ENCODE measurements around the gene TSPAN9. TPM values are rescaled to one million over a fixed set of nuclear protein-coding genes. Genes with fewer than 3 reads are reported as not detected.

TSPAN9 gene
- polyA plus RNA-seq, 1 experiment, result 67.0 TPM

DNA sequence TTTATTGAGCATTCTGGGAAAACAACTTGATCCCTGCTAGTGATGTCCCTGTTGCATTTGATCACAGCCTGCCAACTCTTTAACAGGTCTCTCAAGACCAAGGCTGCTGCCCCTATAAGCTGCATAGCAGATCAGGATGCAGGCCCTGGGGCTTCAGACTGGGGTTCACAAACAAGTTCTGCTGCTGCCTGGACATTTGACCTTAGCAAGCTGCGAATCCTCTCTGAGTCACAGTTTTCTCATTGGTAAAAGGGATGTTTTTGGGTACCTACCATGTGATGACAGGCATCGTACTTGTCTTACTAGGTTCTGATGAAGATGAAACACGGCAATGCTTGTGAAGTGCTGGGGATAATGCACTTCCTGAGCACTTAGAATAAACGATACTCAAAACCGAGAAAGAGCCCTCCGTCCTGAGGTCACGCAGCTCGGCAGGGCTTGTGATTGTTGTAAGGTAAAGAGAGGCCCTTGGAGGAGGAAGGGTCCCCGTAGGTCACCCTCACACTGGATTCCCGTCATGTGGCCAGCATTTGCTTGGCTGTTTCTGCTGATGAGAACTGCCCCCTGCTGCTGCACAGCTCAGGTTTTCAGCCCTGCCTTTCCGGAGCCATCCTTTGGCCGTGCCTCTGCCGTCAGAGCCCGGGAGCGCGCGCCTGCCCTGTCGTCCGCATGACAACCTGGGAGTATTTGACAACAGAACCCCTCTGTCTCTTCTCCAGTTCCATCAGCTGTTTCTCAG lies 39.1 kb downstream of the TSPAN9 start:
- ChIA-PET CTCF (interaction anchor here (0.9 to 1.8 kb wide), 8 partner anchors 12 to 159 kb away, joined by 3 to 6 read pairs (median 3); no protein-coding TSS in a partner anchor), POLR2A (no interaction called here)
- H3K27me3 ChIP-seq (ENCODE audit: control insufficient read depth, insufficient read depth, low read length), result no peaks in the 10 kb centered on the region
- DNase-seq (ENCODE audit: low read depth), result no peak
- TF ChIP-seq, protein P1, sequence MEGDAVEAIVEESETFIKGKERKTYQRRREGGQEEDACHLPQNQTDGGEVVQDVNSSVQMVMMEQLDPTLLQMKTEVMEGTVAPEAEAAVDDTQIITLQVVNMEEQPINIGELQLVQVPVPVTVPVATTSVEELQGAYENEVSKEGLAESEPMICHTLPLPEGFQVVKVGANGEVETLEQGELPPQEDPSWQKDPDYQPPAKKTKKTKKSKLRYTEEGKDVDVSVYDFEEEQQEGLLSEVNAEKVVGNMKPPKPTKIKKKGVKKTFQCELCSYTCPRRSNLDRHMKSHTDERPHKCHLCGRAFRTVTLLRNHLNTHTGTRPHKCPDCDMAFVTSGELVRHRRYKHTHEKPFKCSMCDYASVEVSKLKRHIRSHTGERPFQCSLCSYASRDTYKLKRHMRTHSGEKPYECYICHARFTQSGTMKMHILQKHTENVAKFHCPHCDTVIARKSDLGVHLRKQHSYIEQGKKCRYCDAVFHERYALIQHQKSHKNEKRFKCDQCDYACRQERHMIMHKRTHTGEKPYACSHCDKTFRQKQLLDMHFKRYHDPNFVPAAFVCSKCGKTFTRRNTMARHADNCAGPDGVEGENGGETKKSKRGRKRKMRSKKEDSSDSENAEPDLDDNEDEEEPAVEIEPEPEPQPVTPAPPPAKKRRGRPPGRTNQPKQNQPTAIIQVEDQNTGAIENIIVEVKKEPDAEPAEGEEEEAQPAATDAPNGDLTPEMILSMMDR (IDR thresholded peaks at IDR 0.05; ENCODE audit: insufficient read depth, low read depth, low read length), result no peak
- no peaks in the 10 kb centered on the region for H3K36me3 ChIP-seq (ENCODE audit: control insufficient read depth, insufficient read depth, low read length)
- H3K4me3 ChIP-seq (ENCODE audit: low read depth, low read length), result no peak overlapping the region

DNA sequence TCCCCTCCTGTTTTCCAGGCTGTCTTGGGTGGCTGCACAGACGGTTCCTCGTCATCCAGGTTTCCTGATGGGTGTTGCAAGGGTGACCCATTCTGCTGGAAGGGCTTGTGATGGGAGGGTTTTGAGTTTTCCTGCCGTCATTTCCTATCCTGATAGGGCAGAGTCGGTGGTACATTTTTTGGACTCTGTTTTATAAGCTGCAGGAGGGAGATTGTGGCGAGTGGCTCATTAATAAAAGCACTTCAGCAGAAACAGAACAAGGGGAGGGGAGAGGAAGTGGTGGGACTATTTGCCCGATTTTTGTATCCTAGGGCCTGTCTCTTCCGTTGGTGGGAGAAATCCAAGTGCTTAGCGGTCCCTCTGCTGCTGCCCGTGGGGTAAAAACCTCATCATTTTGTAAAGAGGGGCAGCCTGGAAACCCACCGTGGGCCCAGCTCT lies 40.0 kb downstream of the TSPAN9 start:
- no peaks in the 10 kb centered on the region for H3K27me3 ChIP-seq (ENCODE audit: control insufficient read depth, insufficient read depth, low read length)
- TF ChIP-seq, protein P1 (IDR thresholded peaks at IDR 0.05; ENCODE audit: insufficient read depth, low read depth, low read length), result no peak
- no peak overlapping the region for H3K4me3 ChIP-seq (ENCODE audit: low read depth, low read length)
- POLR2A ChIA-PET, result no interaction called here
- CTCF ChIA-PET, result interaction anchor here (0.9 to 1.8 kb wide), 6 partner anchors 12 to 158 kb away, joined by 3 to 6 read pairs (median 4); no protein-coding TSS in a partner anchor
- H3K36me3 ChIP-seq (ENCODE audit: control insufficient read depth, insufficient read depth, low read length), result no peaks in the 10 kb centered on the region
- peak; percentile 68 for DNase-seq (ENCODE audit: low read depth)

DNA sequence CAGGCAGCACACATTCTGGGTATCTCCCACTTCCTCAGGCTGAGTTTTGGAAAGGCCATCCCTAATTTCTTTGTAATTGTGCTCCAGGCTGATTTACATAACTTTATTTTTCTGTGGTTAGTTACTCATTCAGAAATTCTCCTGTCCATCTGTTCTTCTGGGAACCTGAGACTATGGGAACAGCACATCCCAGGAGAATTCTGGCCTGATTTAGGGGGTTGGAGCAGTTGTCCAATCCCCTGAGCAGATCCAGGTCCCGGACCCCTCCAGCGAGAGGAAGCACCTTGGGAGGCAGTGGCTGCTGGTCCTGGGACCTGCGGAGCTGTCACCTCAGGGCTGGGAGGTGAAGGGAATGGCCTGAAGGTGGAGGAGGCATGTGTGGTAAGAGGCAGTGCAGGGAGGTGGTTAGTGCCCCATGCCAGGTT lies 40.4 kb downstream of the TSPAN9 start:
- H3K4me3 ChIP-seq (ENCODE audit: low read depth, low read length), result no peak overlapping the region
- ChIA-PET CTCF (interaction anchor here (0.9 to 1.6 kb wide), 5 partner anchors 12 to 183 kb away, joined by 3 to 4 read pairs (median 4); no protein-coding TSS in a partner anchor), POLR2A (no interaction called here)
- H3K27me3 ChIP-seq (ENCODE audit: control insufficient read depth, insufficient read depth, low read length), result no peaks in the 10 kb centered on the region
- DNase-seq (ENCODE audit: low read depth), result peak; percentile 88
- no peaks in the 10 kb centered on the region for H3K36me3 ChIP-seq (ENCODE audit: control insufficient read depth, insufficient read depth, low read length)
- TF ChIP-seq, protein P1 (IDR thresholded peaks at IDR 0.05; ENCODE audit: insufficient read depth, low read depth, low read length), result no peak

DNA sequence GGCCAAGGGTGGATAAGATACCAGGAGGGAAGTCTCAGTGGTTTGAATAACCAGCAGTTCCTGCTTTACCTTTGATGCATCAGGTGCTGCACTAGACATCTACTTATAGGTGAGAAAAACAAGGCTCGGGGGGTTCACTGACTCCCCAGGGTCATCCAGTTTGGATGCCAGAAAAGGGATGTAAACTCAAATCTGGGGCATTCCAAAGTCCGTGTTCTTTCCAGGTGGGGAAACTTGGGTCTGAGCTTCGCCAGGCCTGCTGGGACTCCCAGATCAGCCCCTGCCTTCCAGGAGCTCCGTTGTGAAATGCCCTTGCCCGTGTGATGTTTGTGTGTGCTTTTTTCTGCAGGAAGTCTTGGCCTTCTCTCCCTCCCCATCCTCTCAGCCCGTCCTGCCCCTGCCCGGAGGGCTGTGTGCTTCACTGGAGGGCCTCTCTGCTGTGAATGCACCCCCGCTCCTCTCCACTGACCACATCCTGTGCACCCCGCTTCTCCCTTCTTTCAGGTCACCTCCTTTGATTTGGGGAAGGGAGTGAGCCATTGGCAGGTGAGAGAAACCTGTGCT lies 42.1 kb downstream of the TSPAN9 start:
- no peak for DNase-seq (ENCODE audit: low read depth)
- Histone ChIP-seq H3K27me3 (ENCODE audit: control insufficient read depth, insufficient read depth, low read length) (no peaks in the 10 kb centered on the region), H3K36me3 (ENCODE audit: control insufficient read depth, insufficient read depth, low read length) (no peaks in the 10 kb centered on the region), H3K4me3 (ENCODE audit: low read depth, low read length) (no peak overlapping the region)
- ChIA-PET CTCF (interaction anchor here (1.0 to 1.9 kb wide), 6 partner anchors 10 to 46 kb away, joined by 3 to 9 read pairs (median 4); no protein-coding TSS in a partner anchor), POLR2A (no interaction called here)
- TF ChIP-seq, protein P1 (IDR thresholded peaks at IDR 0.05; ENCODE audit: insufficient read depth, low read depth, low read length), result no peak
